Middle frontal gyrus (tissue), 1 donor: ENCODE measurements around the gene CYSTM1.
"Not testable (repeated sequence)": the region's sequence is repeated elsewhere in the genome, so short reads cannot be mapped to it uniquely, and the experiment has no call there.

Experiments
- DNase-seq: peaks from one replicate; pipeline ENCODE4 v3.0.0-alpha.2; 2015; ENCODE audit warnings: low spot score; ENCODE audit errors: extremely low spot score

Gene CYSTM1

GRCh38 chr5:140175367-140176030, 511 bp downstream of the CYSTM1 start:
- DNase-seq: no peak

- no peak for DNase-seq
Observed at GRCh38 chr5:140176031-140176387, 1.0 kb downstream of the CYSTM1 start.

GRCh38 chr5:140178086-140178410, 3.1 kb downstream of the CYSTM1 start:
- DNase-seq: no peak

GRCh38 chr5:140178482-140179116, 3.6 kb downstream of the CYSTM1 start:
- no peak for DNase-seq

- no peak for DNase-seq
Observed at GRCh38 chr5:140181002-140181483, 6.1 kb downstream of the CYSTM1 start.

- DNase-seq: no peak
Observed at GRCh38 chr5:140181525-140181924, 6.5 kb downstream of the CYSTM1 start.

GRCh38 chr5:140182075-140182711, 7.2 kb downstream of the CYSTM1 start:
- DNase-seq: no peak

- DNase-seq: no peak
Observed at GRCh38 chr5:140182803-140183367, 7.9 kb downstream of the CYSTM1 start.

GRCh38 chr5:140185409-140185808, 10.4 kb downstream of the CYSTM1 start:
- no peak for DNase-seq

- DNase-seq: no peak
Observed at GRCh38 chr5:140186267-140186671, 11.3 kb downstream of the CYSTM1 start.

- DNase-seq: no peak
Observed at GRCh38 chr5:140189253-140189652, 14.3 kb downstream of the CYSTM1 start.

- no peak for DNase-seq
Observed at GRCh38 chr5:140189977-140190871, 15.2 kb downstream of the CYSTM1 start.

- no peak for DNase-seq
Observed at GRCh38 chr5:140190872-140191218, 15.9 kb downstream of the CYSTM1 start.

GRCh38 chr5:140192715-140193430, 17.9 kb downstream of the CYSTM1 start:
- DNase-seq: no peak

- DNase-seq: no peak
Observed at GRCh38 chr5:140194662-140195061, 19.7 kb downstream of the CYSTM1 start.

- no peak for DNase-seq
Observed at GRCh38 chr5:140196115-140196814, 21.3 kb downstream of the CYSTM1 start.

GRCh38 chr5:140197023-140197422, 22.0 kb downstream of the CYSTM1 start:
- DNase-seq: no peak

- not testable (repeated sequence) for DNase-seq
Observed at GRCh38 chr5:140198915-140199314, 23.9 kb downstream of the CYSTM1 start.

GRCh38 chr5:140202078-140202477, 27.1 kb downstream of the CYSTM1 start:
- DNase-seq: no peak

GRCh38 chr5:140202610-140203009, 27.6 kb downstream of the CYSTM1 start:
- no peak for DNase-seq
